HPDE6-E6E7 (cell line): ENCODE data around the gene VPS37D.
A peak's percentile ranks its signal among the peaks of the same experiment; 100 is the strongest.

ENCODE experiments used
- DNase-seq: peaks from one replicate; pipeline ENCODE4 v3.0.0; 2011; ENCODE audit warnings: missing footprints; ENCODE audit errors: extremely low spot score

Gene VPS37D

GRCh38 chr7:73680501-73680900, 12.9 kb downstream of the VPS37D start:
- no peak for DNase-seq

GRCh38 chr7:73681031-73681430, 13.4 kb downstream of the VPS37D start:
- no peak for DNase-seq

- no peak for DNase-seq
Observed at GRCh38 chr7:73682745-73683055, 15.1 kb downstream of the VPS37D start.

- peak; percentile 97 for DNase-seq
Observed at GRCh38 chr7:73683056-73683787, 15.6 kb downstream of the VPS37D start, which contains the start of the genes BUD23 and DNAJC30. BUD23 (plus strand) TSS chr7:73683597; CDS start chr7:73683626, 29 bp downstream. DNAJC30 (minus strand) TSS chr7:73683453; CDS start chr7:73683423, 30 bp downstream.

DNA sequence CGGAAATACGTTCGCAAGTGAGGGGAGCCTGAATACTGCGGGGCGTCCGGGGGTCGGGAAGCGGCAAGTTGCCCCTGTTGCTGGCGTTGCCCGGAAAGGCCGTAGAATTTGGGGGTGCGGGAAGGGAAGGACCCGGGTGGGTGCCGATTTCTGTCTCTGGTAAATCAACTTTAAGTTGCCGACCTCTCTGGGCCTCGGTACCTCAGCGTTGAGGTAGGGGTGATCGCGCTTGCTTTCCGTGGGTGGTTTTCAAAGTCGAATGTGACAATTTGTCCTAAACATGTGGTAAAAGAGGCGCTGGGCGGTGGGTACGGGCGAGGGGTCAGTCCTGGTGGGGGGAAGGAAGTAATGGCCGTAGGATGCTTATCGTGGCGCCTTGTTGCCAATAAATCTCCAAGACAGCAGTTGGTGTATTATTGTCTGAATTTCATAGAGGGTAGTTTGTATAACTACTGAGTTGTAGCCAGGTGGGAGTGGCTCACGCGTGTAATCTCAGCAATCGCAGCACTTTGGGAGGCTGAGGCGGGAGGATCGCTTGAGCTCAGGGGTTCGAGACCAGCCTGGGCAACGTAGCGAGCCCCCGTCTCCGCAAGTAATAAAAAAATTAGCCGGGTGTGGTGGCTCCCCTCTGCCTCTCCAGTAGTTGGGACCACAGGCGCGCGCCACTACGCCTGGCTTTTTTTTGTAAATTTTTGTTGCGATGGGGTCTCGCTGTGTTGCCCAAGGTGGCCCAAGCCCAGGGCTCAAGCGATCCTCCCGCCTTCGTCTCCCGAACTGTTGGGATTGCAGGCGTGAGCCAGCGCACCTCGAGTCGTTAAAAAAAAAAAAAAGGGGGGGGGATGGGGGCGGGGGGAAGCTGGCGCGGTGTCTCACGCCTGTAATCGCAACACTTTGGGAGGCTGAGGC, 16.4 kb downstream of the VPS37D start:
- no peak for DNase-seq

DNA sequence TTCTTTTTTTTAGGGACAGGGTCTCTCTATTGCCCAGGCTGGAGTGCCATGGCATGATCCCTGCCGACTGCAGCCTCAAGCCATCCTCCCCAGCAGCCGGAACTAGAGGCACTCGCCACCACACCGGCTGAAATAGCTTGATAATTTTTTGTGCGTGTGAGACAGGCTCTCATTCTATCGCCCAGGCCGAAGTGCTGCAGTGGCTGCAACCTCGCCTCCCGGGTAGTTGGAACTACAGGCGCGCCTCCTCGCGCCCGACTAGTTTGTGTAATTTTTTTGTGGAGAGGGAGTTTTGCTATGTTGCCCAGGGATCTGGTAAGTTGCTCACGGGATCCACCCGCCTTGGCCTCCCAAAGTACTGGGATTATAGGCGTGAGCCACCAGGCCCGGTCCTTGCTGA, 17.7 kb downstream of the VPS37D start:
- no peak for DNase-seq

- DNase-seq: no peak
Observed at GRCh38 chr7:73688288-73688687, 20.7 kb downstream of the VPS37D start.

DNA sequence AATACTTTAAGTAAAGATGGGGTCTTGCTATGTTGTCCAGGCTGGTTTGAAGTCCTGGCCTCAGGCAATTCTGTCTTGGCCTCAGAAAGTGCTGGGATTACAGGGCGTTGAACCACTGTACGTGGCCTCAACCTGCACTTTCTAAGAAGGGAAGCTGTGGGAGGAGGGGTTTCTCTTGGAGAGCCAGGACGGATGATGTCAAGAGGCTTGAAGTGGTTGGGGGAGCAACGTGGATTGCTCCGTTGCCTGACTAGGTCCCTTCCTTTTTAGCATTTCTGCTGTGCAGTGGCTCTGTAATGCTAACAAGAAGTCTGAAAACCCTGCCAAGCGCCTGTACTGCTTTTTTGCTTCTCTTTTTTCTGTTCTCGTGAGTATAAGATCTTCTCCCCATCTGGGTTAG, 23.0 kb downstream of the VPS37D start:
- no peak for DNase-seq

DNA sequence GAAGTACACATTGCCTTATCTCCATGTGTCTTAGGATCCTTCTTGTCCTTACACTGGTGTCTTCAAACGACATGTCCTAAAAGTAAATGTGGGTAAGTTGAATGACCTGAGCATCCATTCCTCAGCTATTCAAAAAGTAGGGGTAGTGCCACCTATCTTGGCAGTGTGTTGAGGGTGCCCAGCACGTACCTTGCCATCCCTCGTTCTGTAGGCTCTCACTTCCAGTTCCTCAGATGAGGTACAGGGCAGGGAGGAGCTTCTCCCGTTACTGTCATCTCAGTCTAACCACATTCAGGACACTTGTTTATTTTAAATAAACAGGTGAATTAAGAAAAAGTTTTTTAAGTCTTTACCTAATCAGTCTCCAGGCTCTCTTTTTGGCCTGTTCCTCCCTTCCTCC, 28.7 kb downstream of the VPS37D start:
- DNase-seq: no peak

- no peak for DNase-seq
Observed at GRCh38 chr7:73698410-73698809, 30.8 kb downstream of the VPS37D start.

DNA sequence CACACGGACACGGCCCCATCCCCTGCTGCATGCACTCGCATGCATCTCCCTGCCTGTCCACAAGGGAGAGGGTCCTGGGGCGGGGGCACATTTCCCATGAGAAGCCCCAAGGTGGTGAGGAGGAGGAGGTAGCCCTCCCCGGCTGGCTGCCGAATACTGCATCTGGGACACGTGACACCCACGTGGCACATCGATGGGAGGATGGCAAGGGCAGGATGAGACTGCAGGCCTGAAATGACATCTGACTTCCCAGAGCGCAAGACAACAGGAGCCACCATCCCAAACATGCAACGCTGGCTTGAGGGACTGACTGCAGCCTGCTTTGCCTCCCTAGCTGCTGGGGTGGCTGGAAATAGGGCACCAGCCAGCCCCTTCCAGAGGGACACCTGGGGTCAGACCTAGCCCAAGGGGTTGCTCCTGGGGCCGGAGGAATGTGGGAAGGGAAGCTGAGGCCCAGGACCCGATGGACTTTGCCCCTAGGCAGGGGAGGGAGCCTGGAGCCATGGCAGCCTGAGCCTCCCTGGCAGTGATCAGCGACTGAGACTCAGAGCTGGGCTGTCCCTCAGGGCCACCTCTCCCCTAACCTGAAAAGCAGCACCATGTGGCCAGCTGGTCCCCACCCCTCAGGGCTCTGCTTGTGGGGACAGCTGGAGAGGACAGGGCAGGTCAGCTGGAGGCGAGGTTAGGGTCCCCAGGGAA, 31.9 kb downstream of the VPS37D start:
- no peak for DNase-seq

- DNase-seq: no peak
Observed at GRCh38 chr7:73700069-73700423, 32.4 kb downstream of the VPS37D start.

GRCh38 chr7:73700581-73701134, 33.0 kb downstream of the VPS37D start:
- DNase-seq: no peak

DNA sequence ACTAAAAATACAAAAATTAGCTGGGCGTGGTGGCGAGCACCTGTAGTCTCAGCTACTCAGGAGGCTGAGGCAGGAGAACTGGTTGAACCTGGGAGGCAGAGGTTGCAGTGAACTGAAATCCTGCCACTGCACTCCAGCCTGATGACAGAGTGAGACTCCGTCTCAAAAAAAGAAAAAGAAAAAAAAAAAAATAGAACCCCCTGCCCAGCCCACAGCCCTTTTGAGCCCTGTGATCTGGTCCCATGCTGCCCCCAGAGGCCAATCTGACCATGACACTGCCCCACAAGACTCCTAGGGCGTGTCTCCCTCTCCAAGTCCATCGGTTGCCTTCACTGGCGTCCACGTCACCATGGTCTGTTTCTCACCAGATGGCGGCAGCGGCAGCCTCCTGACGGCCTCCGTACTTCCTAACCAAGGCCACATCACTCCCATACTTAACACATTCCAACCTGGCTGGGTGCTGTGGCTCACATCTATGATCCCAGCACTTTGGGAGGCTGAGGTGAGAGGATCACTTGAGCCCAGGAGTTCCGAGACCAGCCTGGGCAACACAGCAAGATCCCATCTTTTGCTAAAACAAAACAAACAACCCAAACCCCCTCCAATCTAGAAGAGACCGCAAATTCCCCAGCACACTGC, 33.8 kb downstream of the VPS37D start:
- DNase-seq: no peak

DNA sequence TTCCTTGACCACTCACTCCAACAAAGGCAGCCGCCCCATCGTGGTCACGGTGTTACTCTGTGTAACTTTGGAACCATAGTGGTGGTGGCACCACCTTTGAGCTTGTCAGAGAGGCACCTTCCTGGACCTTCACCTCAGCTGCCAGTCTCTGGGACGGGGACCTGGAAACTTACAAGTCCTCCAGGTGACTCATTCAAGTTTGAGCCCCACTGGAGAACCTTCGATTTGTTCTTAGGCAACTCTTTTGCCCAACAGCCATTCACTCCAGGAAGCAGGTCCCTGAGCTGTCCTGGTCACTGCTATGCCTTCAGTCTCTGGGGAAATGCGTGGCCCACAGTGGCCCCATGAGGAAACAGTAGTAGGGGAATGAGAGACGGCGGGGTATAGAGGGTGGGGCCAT, 34.6 kb downstream of the VPS37D start:
- DNase-seq: no peak

GRCh38 chr7:73702665-73703064, 35.0 kb downstream of the VPS37D start:
- DNase-seq: no peak

DNA sequence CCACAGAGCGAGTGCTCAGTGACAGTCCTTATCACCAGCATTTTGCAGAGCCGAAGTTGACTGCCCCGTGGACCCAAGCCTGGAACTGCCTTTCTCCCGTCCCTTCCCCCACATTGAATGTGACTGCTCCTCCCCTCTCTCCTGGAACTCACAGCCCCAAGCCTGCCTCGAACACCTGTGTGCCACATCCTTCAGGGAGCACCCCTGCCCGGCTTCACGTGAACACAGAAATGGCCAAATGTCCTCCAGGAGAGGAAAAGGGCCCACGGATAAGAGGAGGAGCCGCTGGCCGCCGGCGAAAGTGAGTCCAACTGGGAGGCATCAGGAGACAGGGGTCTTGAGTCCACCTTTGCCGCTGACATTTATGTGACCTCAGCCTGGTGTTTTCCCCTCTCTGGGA, 35.6 kb downstream of the VPS37D start:
- DNase-seq: no peak

GRCh38 chr7:73703757-73704639, 36.4 kb downstream of the VPS37D start:
- no peak for DNase-seq

GRCh38 chr7:73704640-73705550, 37.3 kb downstream of the VPS37D start:
- DNase-seq: no peak

DNA sequence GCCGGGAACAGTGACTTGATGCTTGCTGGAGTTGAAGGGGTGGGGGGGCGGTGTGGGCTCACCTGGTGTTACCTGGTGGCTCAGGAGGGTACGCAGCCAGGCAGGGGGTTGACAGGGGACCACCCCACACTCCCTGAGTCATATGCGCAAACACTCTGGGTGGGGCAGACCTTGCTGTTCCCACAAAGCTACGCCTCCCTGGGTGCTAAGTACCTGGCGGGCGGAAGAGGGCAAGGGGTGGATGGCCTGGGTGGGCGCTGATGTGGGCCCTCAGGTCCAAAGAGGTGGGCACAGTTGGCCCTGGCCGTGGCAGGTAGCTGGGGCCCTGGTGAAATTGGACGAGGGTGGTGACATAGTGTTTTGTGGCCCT, 37.9 kb downstream of the VPS37D start:
- no peak for DNase-seq
